Small intestine (tissue), 7 donors: ENCODE data around the gene USP49. TPM values are rescaled to one million over a fixed set of nuclear protein-coding genes. Genes with fewer than 3 reads are reported as not detected.
A peak's percentile ranks its signal among the peaks of the same experiment; 100 is the strongest.

Experiments
- DNase-seq, 2 donors: peaks; one replicate each; pipeline versions ENCODE4 v3.0.0 to v3.0.0-alpha.2; 2013
- FAIRE-seq: peaks from 2 replicates; lab custom pipeline; 2012; peaks lifted over from hg19 to GRCh38; lab: Jason Lieb, UNC
- H3K27ac ChIP-seq, 3 donors: one replicate each; pipeline ENCODE4 v1.5.1; 2013; ENCODE audit warnings: low read length in 2 of 3, mild to moderate bottlenecking in 2 of 3, control low read depth in 1 of 3, inconsistent platforms in 1 of 3, low read depth in 1 of 3, moderate library complexity in 1 of 3
- H3K27me3 ChIP-seq, 3 donors: one replicate each; pipeline ENCODE4 v1.6.1; 2013; ENCODE audit warnings: low read length in 3 of 3, inconsistent platforms in 1 of 3; ENCODE audit not compliant: control insufficient read depth in 3 of 3, insufficient read depth in 3 of 3
- H3K36me3 ChIP-seq, 3 donors: one replicate each; pipeline ENCODE4 v1.6.1; 2013; ENCODE audit warnings: low read length in 3 of 3, inconsistent platforms in 1 of 3, low read depth in 1 of 3, mild to moderate bottlenecking in 1 of 3, moderate library complexity in 1 of 3; ENCODE audit not compliant: control insufficient read depth in 3 of 3, insufficient read depth in 2 of 3
- H3K4me1 ChIP-seq, 3 donors: one replicate each; pipeline ENCODE4 v1.6.1; 2013; ENCODE audit warnings: low read length in 2 of 3, inconsistent platforms in 1 of 3, low read depth in 1 of 3, mild to moderate bottlenecking in 1 of 3, moderate library complexity in 1 of 3; ENCODE audit not compliant: control insufficient read depth in 3 of 3, insufficient read depth in 2 of 3
- H3K4me3 ChIP-seq, 3 donors: one replicate each; pipeline ENCODE4 v1.5.1; 2013; ENCODE audit warnings: low read length in 3 of 3, control low read depth in 1 of 3, inconsistent platforms in 1 of 3, low read depth in 1 of 3, mild to moderate bottlenecking in 1 of 3, moderate library complexity in 1 of 3
- H3K9me3 ChIP-seq, 2 donors: one replicate each; pipeline ENCODE4 v1.6.1; 2013; ENCODE audit warnings: low read depth in 1 of 2, low read length in 1 of 2; ENCODE audit not compliant: control insufficient read depth in 2 of 2, insufficient read depth in 1 of 2
- WGBS, 3 donors: extraction: QIAGEN DNeasy Blood & Tissue Kit; methylation state at CpG; one replicate each; pipeline ENCODE4 v1.1.7; 2013; 5-methylcytosine and 5-hydroxymethylcytosine counted together
- polyA plus RNA-seq, 4 donors: library from polyadenylated mRNA; stranded (reverse) in 3 of 4; unstranded in 1 of 4; fragments of 200-250 nt in 3 of 4; fragments of 120-200 nt in 1 of 4; gene quantifications; one replicate each; pipeline versions ENCODE4 v1.2.1 to v1.2.3, GENCODE V29; 2013
- donor health status: healthy with polysubstance abuse.
- donor health status: control.
- donor health status: control.
- donor health status: Bipolar disorder and iron deficiency.
- donor health status: healthy.

Gene USP49
- polyA plus RNA-seq, 4 donors, result 0.27 to 3.8 (median 0.80) TPM

- Histone ChIP-seq H3K27ac (peak overlapping the region in 1 of 3 donors; percentile 39), H3K4me3 (peak overlapping the region; percentile 69 to 86 (median 83)), H3K27me3 (no peaks in the 10 kb centered on the region), H3K4me1 (peaks cover 0 to 5% (median 0%) of the 10 kb centered on the region in 3 donors), H3K36me3 (peaks cover 0 to 2% (median 1%) of the 10 kb centered on the region in 3 donors), H3K9me3 (no peaks in the 10 kb centered on the region)
- no peak for FAIRE-seq
- WGBS, 3 donors, result 2% methylated on average over 44 to 56 of the region's 56 CpGs
- peak; percentile 11 to 38 for DNase-seq
Observed at GRCh38 chr6:41894366-41895299, 542 bp downstream of the USP49 start.

- WGBS, 3 donors, result 72 to 82% (median 79%) methylated on average over 4 of the region's 4 CpGs
- no peaks in the 10 kb centered on the region for H3K27me3 ChIP-seq
- no peak for FAIRE-seq
- H3K9me3 ChIP-seq, result no peaks in the 10 kb centered on the region
- no peak overlapping the region for H3K4me3 ChIP-seq
- H3K4me1 ChIP-seq, result peaks cover 0 to 5% (median 0%) of the 10 kb centered on the region in 3 donors
- DNase-seq, result no peak
- H3K36me3 ChIP-seq, result no peaks in the 10 kb centered on the region
- H3K27ac ChIP-seq, result no peak overlapping the region
Observed at GRCh38 chr6:41892921-41893564, 2.1 kb downstream of the USP49 start.

- Histone ChIP-seq H3K4me1 (no peaks in the 10 kb centered on the region), H3K27ac (peak overlapping the region in 1 of 3 donors; percentile 11)
- FAIRE-seq, result no peak
Observed at GRCh38 chr6:41887331-41887751, 7.8 kb downstream of the USP49 start.

GRCh38 chr6:41885930-41886329, 9.2 kb downstream of the USP49 start:
- Histone ChIP-seq H3K27me3 (no peaks in the 10 kb centered on the region), H3K27ac (no peak overlapping the region), H3K9me3 (no peaks in the 10 kb centered on the region), H3K4me3 (no peak overlapping the region), H3K4me1 (no peaks in the 10 kb centered on the region), H3K36me3 (no peaks in the 10 kb centered on the region)
- DNase-seq (no peak), FAIRE-seq (no peak)
- 62 to 83% (median 68%) methylated on average over 1 of the region's 1 CpG for WGBS, 3 donors

More at GRCh38 chr6:41887331-41887751, 7.8 kb downstream of the USP49 start:
- DNase-seq, result no peak
- H3K27me3 ChIP-seq, result no peaks in the 10 kb centered on the region
- H3K36me3 ChIP-seq, result no peaks in the 10 kb centered on the region
- no peaks in the 10 kb centered on the region for H3K9me3 ChIP-seq
- 68 to 86% (median 79%) methylated on average over 4 of the region's 4 CpGs for WGBS, 3 donors
- no peak overlapping the region for H3K4me3 ChIP-seq

- Histone ChIP-seq H3K4me3 (no peak overlapping the region), H3K27me3 (no peaks in the 10 kb centered on the region), H3K27ac (no peak overlapping the region), H3K9me3 (no peaks in the 10 kb centered on the region), H3K4me1 (no peaks in the 10 kb centered on the region), H3K36me3 (no peaks in the 10 kb centered on the region)
- 86 to 91% (median 89%) methylated on average over 5 of the region's 5 CpGs for WGBS, 3 donors
- no peak for DNase-seq
- no peak for FAIRE-seq
Observed at GRCh38 chr6:41884957-41885356, 10.2 kb downstream of the USP49 start.

GRCh38 chr6:41881506-41881905, 13.7 kb downstream of the USP49 start:
- no peaks in the 10 kb centered on the region for H3K4me1 ChIP-seq
- H3K4me3 ChIP-seq, result no peak overlapping the region
- H3K36me3 ChIP-seq, result no peaks in the 10 kb centered on the region
- no peak for FAIRE-seq
- H3K9me3 ChIP-seq, result no peaks in the 10 kb centered on the region
- DNase-seq, result no peak
- H3K27me3 ChIP-seq, result no peaks in the 10 kb centered on the region
- WGBS, 3 donors, result 89 to 95% (median 94%) methylated on average over 1 of the region's 1 CpG
- no peak overlapping the region for H3K27ac ChIP-seq

GRCh38 chr6:41878961-41879405, 16.2 kb downstream of the USP49 start:
- 82 to 88% (median 84%) methylated on average over 5 of the region's 5 CpGs for WGBS, 3 donors
- Histone ChIP-seq H3K36me3 (no peaks in the 10 kb centered on the region), H3K9me3 (no peaks in the 10 kb centered on the region), H3K4me1 (no peaks in the 10 kb centered on the region), H3K4me3 (no peak overlapping the region), H3K27ac (no peak overlapping the region), H3K27me3 (no peaks in the 10 kb centered on the region)
- DNase-seq (no peak), FAIRE-seq (no peak)

- FAIRE-seq (no peak), DNase-seq (no peak)
- Histone ChIP-seq H3K4me3 (no peak overlapping the region), H3K27ac (no peak overlapping the region), H3K36me3 (no peaks in the 10 kb centered on the region), H3K9me3 (no peaks in the 10 kb centered on the region), H3K4me1 (no peaks in the 10 kb centered on the region), H3K27me3 (no peaks in the 10 kb centered on the region)
- 88 to 93% (median 90%) methylated on average over 2 of the region's 2 CpGs for WGBS, 3 donors
Observed at GRCh38 chr6:41878246-41878645, 16.9 kb downstream of the USP49 start.
